Activated T-cell treated with anti-CD3 and anti-CD28 coated beads, Interleukin-2, amount 50 U/mL, for 24 hours (primary cell): ENCODE results near the gene SLC22A14.

Experiments used
- DNase-seq: peaks from one replicate; pipeline ENCODE4 v3.0.0-alpha.2; 2020
- H3K27ac Mint-ChIP-seq: 2 replicates; pipeline ENCODE4 v1.8.0; 2020; ENCODE audit warnings: mild to moderate bottlenecking, mixed read lengths
- H3K27me3 Mint-ChIP-seq: 2 replicates; pipeline ENCODE4 v1.8.0; 2020; ENCODE audit warnings: mixed read lengths
- H3K36me3 Mint-ChIP-seq: 2 replicates; pipeline ENCODE4 v1.8.0; 2020; ENCODE audit warnings: low read depth, mixed read lengths
- H3K4me1 Mint-ChIP-seq: 2 replicates; pipeline ENCODE4 v1.8.0; 2020; ENCODE audit warnings: low read depth, mixed read lengths
- H3K4me3 Mint-ChIP-seq: 2 replicates; pipeline ENCODE4 v1.8.0; 2020; ENCODE audit warnings: mild to moderate bottlenecking, moderate library complexity, mixed read lengths
- H3K9me3 Mint-ChIP-seq: 2 replicates; pipeline ENCODE4 v1.8.0; 2020; ENCODE audit warnings: mixed read lengths

The SLC22A14 gene

GRCh38 chr3:38264779-38265178 is 17.3 kb upstream of the SLC22A14 start:
- H3K4me3 Mint-ChIP-seq: no peak overlapping the region
- no peaks in the 10 kb centered on the region for H3K9me3 Mint-ChIP-seq
- no peaks in the 10 kb centered on the region for H3K27me3 Mint-ChIP-seq
- H3K27ac Mint-ChIP-seq: no peak overlapping the region
- H3K4me1 Mint-ChIP-seq: peaks cover 24% of the 10 kb centered on the region
- DNase-seq: no peak
- peaks cover 4% of the 10 kb centered on the region for H3K36me3 Mint-ChIP-seq

GRCh38 chr3:38265604-38266307 is 16.3 kb upstream of the SLC22A14 start, which contains the start of gene SLC22A13:
SLC22A13 (plus strand) TSS chr3:38265812; CDS start chr3:38265861, 49 bp downstream.
- Mint-ChIP-seq H3K27ac (no peak within 1 kb of the TSS), H3K36me3 (peaks cover 5% of the 10 kb centered on the region), H3K4me3 (no peak within 1 kb of the TSS), H3K4me1 (peaks cover 18% of the 10 kb centered on the region), H3K27me3 (no peaks in the 10 kb centered on the region), H3K9me3 (no peaks in the 10 kb centered on the region)
- no peak for DNase-seq

GRCh38 chr3:38266810-38267209 is 15.3 kb upstream of the SLC22A14 start:
- no peak overlapping the region for H3K27ac Mint-ChIP-seq
- H3K4me3 Mint-ChIP-seq: no peak overlapping the region
- H3K4me1 Mint-ChIP-seq: peaks cover 18% of the 10 kb centered on the region
- DNase-seq: no peak
- H3K36me3 Mint-ChIP-seq: peaks cover 3% of the 10 kb centered on the region
- H3K27me3 Mint-ChIP-seq: no peaks in the 10 kb centered on the region
- no peaks in the 10 kb centered on the region for H3K9me3 Mint-ChIP-seq

GRCh38 chr3:38267662-38268061 is 14.4 kb upstream of the SLC22A14 start:
- Mint-ChIP-seq H3K36me3 (peaks cover 2% of the 10 kb centered on the region), H3K4me3 (no peak overlapping the region), H3K27ac (peak overlapping the region; percentile 42), H3K4me1 (peaks cover 18% of the 10 kb centered on the region), H3K27me3 (no peaks in the 10 kb centered on the region), H3K9me3 (no peaks in the 10 kb centered on the region)
- DNase-seq: no peak

GRCh38 chr3:38268087-38268486 is 14.0 kb upstream of the SLC22A14 start:
- no peak for DNase-seq
- no peak overlapping the region for H3K27ac Mint-ChIP-seq
- H3K36me3 Mint-ChIP-seq: peaks cover 2% of the 10 kb centered on the region
- H3K9me3 Mint-ChIP-seq: no peaks in the 10 kb centered on the region
- H3K27me3 Mint-ChIP-seq: no peaks in the 10 kb centered on the region
- H3K4me3 Mint-ChIP-seq: no peak overlapping the region
- peaks cover 16% of the 10 kb centered on the region for H3K4me1 Mint-ChIP-seq

GRCh38 chr3:38268522-38268921 is 13.6 kb upstream of the SLC22A14 start:
- Mint-ChIP-seq H3K36me3 (peaks cover 2% of the 10 kb centered on the region), H3K4me1 (peaks cover 16% of the 10 kb centered on the region), H3K9me3 (no peaks in the 10 kb centered on the region), H3K4me3 (no peak overlapping the region), H3K27me3 (no peaks in the 10 kb centered on the region), H3K27ac (no peak overlapping the region)
- no peak for DNase-seq

GRCh38 chr3:38270606-38271005 is 11.5 kb upstream of the SLC22A14 start:
- Mint-ChIP-seq H3K4me1 (peaks cover 14% of the 10 kb centered on the region), H3K9me3 (no peaks in the 10 kb centered on the region), H3K36me3 (peaks cover 5% of the 10 kb centered on the region), H3K27me3 (no peaks in the 10 kb centered on the region), H3K27ac (no peak overlapping the region), H3K4me3 (no peak overlapping the region)
- DNase-seq: no peak

- Mint-ChIP-seq H3K27me3 (no peaks in the 10 kb centered on the region), H3K27ac (no peak overlapping the region), H3K4me1 (peaks cover 14% of the 10 kb centered on the region), H3K9me3 (no peaks in the 10 kb centered on the region), H3K36me3 (peaks cover 5% of the 10 kb centered on the region), H3K4me3 (no peak overlapping the region)
- DNase-seq: no peak
These were observed 10.5 kb upstream of the SLC22A14 start for GRCh38 chr3:38271553-38271952.

GRCh38 chr3:38274864-38275649 is 7.0 kb upstream of the SLC22A14 start:
- H3K36me3 Mint-ChIP-seq: peaks cover 5% of the 10 kb centered on the region
- no peaks in the 10 kb centered on the region for H3K9me3 Mint-ChIP-seq
- H3K4me1 Mint-ChIP-seq: no peaks in the 10 kb centered on the region
- H3K27me3 Mint-ChIP-seq: no peaks in the 10 kb centered on the region
- H3K27ac Mint-ChIP-seq: no peak overlapping the region
- no peak overlapping the region for H3K4me3 Mint-ChIP-seq
- no peak for DNase-seq

- no peak overlapping the region for H3K27ac Mint-ChIP-seq
- no peaks in the 10 kb centered on the region for H3K9me3 Mint-ChIP-seq
- no peaks in the 10 kb centered on the region for H3K4me1 Mint-ChIP-seq
- DNase-seq: no peak
- H3K27me3 Mint-ChIP-seq: no peaks in the 10 kb centered on the region
- H3K36me3 Mint-ChIP-seq: peaks cover 5% of the 10 kb centered on the region
- H3K4me3 Mint-ChIP-seq: no peak overlapping the region
These were observed 6.4 kb upstream of the SLC22A14 start for GRCh38 chr3:38275658-38276057.

- H3K27ac Mint-ChIP-seq: no peak overlapping the region
- H3K4me3 Mint-ChIP-seq: no peak overlapping the region
- no peaks in the 10 kb centered on the region for H3K4me1 Mint-ChIP-seq
- H3K36me3 Mint-ChIP-seq: peaks cover 3% of the 10 kb centered on the region
- H3K27me3 Mint-ChIP-seq: no peaks in the 10 kb centered on the region
- DNase-seq: no peak
- H3K9me3 Mint-ChIP-seq: no peaks in the 10 kb centered on the region
These were observed 5.8 kb upstream of the SLC22A14 start for GRCh38 chr3:38276081-38276916.

- H3K9me3 Mint-ChIP-seq: no peaks in the 10 kb centered on the region
- no peak overlapping the region for H3K4me3 Mint-ChIP-seq
- H3K27ac Mint-ChIP-seq: no peak overlapping the region
- H3K27me3 Mint-ChIP-seq: no peaks in the 10 kb centered on the region
- no peaks in the 10 kb centered on the region for H3K4me1 Mint-ChIP-seq
- H3K36me3 Mint-ChIP-seq: peaks cover 3% of the 10 kb centered on the region
- no peak for DNase-seq
These were observed 5.0 kb upstream of the SLC22A14 start for GRCh38 chr3:38276917-38277630.

- no peaks in the 10 kb centered on the region for H3K4me1 Mint-ChIP-seq
- no peak overlapping the region for H3K27ac Mint-ChIP-seq
- no peaks in the 10 kb centered on the region for H3K27me3 Mint-ChIP-seq
- no peaks in the 10 kb centered on the region for H3K9me3 Mint-ChIP-seq
- no peak for DNase-seq
- H3K36me3 Mint-ChIP-seq: peaks cover 3% of the 10 kb centered on the region
- no peak overlapping the region for H3K4me3 Mint-ChIP-seq
These were observed 3.3 kb upstream of the SLC22A14 start for GRCh38 chr3:38278841-38279240.
